ENCODE results near the gene B3GNT8. TPM values are rescaled to one million over a fixed set of nuclear protein-coding genes. Genes with fewer than 3 reads are reported as not detected.

Gene B3GNT8
- total RNA-seq, 1 donor from 2014 or later: 10.7 TPM

DNA sequence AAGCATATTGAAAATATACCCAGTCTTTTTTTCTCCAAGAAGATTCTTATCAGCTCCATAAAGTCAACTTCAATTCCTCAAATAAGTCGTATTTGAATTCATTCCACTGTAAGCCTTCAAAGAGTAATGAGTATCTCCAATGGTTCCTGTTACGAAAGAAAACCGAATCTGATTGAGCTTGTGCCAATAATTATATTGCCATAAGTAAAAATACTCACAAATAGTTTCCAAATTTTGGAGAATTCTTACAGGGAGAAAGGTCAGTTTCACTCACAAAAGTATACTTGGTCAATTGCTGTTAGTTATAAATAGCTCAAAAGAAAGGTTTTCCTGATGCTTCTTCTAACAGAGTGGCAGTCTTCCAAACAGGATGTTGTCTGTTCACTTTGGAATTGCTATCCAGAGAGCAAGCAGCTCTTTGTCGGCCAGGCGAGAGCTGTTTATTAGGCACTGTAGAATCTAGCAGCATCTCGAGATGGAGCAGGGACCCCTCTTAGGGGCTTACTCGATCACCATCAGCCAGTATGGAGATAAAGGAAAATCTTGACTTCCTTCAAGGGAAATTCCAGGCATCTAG is 29.3 kb upstream of the B3GNT8 start:
- TF ChIP-seq, protein P1, sequence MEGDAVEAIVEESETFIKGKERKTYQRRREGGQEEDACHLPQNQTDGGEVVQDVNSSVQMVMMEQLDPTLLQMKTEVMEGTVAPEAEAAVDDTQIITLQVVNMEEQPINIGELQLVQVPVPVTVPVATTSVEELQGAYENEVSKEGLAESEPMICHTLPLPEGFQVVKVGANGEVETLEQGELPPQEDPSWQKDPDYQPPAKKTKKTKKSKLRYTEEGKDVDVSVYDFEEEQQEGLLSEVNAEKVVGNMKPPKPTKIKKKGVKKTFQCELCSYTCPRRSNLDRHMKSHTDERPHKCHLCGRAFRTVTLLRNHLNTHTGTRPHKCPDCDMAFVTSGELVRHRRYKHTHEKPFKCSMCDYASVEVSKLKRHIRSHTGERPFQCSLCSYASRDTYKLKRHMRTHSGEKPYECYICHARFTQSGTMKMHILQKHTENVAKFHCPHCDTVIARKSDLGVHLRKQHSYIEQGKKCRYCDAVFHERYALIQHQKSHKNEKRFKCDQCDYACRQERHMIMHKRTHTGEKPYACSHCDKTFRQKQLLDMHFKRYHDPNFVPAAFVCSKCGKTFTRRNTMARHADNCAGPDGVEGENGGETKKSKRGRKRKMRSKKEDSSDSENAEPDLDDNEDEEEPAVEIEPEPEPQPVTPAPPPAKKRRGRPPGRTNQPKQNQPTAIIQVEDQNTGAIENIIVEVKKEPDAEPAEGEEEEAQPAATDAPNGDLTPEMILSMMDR (IDR thresholded peaks at IDR 0.05; ENCODE audit: unreplicated experiment): no peak
- Mint-ChIP-seq H3K4me3 (ENCODE audit: unreplicated experiment) (no peak overlapping the region), H3K4me1 (ENCODE audit: unreplicated experiment) (peaks cover 30% of the 10 kb centered on the region), H3K27me3 (ENCODE audit: unreplicated experiment) (peaks cover 2% of the 10 kb centered on the region), H3K27ac (ENCODE audit: unreplicated experiment) (peak overlapping the region; percentile 44), H3K36me3 (ENCODE audit: low read depth, unreplicated experiment) (peaks cover 31% of the 10 kb centered on the region), H3K9me3 (ENCODE audit: unreplicated experiment) (no peaks in the 10 kb centered on the region)
- DNase-seq (ENCODE audit: low spot score): no peak

DNA sequence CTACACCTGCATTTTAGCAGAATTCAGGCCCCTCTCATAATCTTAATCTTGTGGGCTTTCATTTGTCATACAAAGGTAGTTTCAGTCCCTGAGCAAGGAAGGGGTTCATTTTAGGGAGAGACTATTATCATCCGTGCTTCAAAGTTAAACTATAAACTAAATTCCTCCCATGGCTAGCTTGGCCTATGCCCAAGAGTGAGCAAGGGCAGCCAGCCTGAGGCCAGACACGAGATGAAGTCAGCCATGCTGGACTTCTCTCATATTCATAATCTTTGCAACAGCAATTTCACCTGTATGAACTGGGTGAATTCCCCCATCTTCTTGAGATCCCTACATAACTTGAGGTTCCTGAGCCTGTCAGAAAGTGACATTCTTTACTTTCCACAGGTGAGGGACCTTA is 28.8 kb upstream of the B3GNT8 start:
- peaks cover 2% of the 10 kb centered on the region for H3K27me3 Mint-ChIP-seq (ENCODE audit: unreplicated experiment)
- TF ChIP-seq, protein P1 (IDR thresholded peaks at IDR 0.05; ENCODE audit: unreplicated experiment): no peak
- H3K4me3 Mint-ChIP-seq (ENCODE audit: unreplicated experiment): peak overlapping the region; percentile 48

DNA sequence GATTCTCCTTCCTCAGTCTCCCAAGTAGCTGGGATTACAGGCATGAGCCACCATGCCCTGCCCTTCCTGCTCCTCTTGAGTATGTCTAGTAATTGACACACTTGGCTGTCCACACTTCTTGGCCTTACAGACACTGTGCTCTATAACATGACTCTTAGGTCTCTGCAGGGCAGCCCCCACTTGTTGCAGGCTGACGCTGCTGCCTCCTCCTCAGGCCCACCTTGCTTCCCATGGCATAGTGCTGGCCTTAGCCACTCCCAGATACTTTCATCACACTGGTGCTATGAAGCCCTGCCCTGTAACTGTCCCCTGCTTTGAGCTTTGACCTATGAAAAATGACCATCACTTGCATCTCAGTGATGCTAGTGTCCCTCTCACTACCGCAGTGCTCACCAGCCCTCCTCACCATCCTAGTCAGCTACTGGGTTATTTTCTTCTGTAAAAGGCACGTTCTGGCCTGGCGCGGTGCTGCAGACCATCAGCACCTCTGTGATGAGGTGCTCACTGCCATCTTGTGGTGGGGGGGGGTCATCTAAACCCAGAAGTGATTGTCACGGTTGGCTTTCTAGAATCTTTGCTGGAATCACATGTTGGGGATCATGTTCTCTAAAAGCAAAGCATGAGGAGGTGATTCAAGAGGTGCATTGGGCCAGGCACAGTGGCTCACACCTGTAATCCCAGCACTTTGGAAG is 25.6 kb upstream of the B3GNT8 start:
- no peak for DNase-seq (ENCODE audit: low spot score)
- H3K4me3 Mint-ChIP-seq (ENCODE audit: unreplicated experiment): no peak overlapping the region
- H3K27ac Mint-ChIP-seq (ENCODE audit: unreplicated experiment): no peak overlapping the region
- peaks cover 29% of the 10 kb centered on the region for H3K4me1 Mint-ChIP-seq (ENCODE audit: unreplicated experiment)
- H3K9me3 Mint-ChIP-seq (ENCODE audit: unreplicated experiment): no peaks in the 10 kb centered on the region
- TF ChIP-seq, protein P1 (IDR thresholded peaks at IDR 0.05; ENCODE audit: unreplicated experiment): no peak
- peaks cover 2% of the 10 kb centered on the region for H3K27me3 Mint-ChIP-seq (ENCODE audit: unreplicated experiment)
- H3K36me3 Mint-ChIP-seq (ENCODE audit: low read depth, unreplicated experiment): peaks cover 21% of the 10 kb centered on the region

More for the DNA sequence above, 28.8 kb upstream of the B3GNT8 start:
- H3K27ac Mint-ChIP-seq (ENCODE audit: unreplicated experiment): no peak overlapping the region
- no peaks in the 10 kb centered on the region for H3K9me3 Mint-ChIP-seq (ENCODE audit: unreplicated experiment)
- H3K36me3 Mint-ChIP-seq (ENCODE audit: low read depth, unreplicated experiment): peaks cover 31% of the 10 kb centered on the region
- H3K4me1 Mint-ChIP-seq (ENCODE audit: unreplicated experiment): peaks cover 30% of the 10 kb centered on the region
- no peak for DNase-seq (ENCODE audit: low spot score)

DNA sequence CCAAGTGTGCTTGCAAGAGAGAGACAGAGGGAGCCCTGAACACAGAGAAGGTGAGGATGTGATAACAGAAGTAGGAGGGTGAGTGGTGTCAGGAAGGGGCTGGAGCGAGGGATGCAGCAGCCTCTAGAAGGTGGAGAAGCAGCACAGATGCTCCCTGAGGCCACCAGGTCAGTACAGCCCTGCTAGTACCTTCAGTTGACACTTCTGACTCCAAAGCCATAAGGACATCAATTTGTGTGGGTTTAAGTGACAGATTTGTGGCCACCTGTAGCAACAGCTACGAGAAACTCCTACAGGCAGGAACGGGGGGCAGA is 22.6 kb upstream of the B3GNT8 start:
- peak overlapping the region; percentile 40 for H3K4me3 Mint-ChIP-seq (ENCODE audit: unreplicated experiment)
- DNase-seq (ENCODE audit: low spot score): no peak
- H3K9me3 Mint-ChIP-seq (ENCODE audit: unreplicated experiment): no peaks in the 10 kb centered on the region
- peaks cover 7% of the 10 kb centered on the region for H3K27me3 Mint-ChIP-seq (ENCODE audit: unreplicated experiment)
- H3K36me3 Mint-ChIP-seq (ENCODE audit: low read depth, unreplicated experiment): peaks cover 14% of the 10 kb centered on the region
- peak overlapping the region; percentile 14 for H3K27ac Mint-ChIP-seq (ENCODE audit: unreplicated experiment)
- peaks cover 9% of the 10 kb centered on the region for H3K4me1 Mint-ChIP-seq (ENCODE audit: unreplicated experiment)
- TF ChIP-seq, protein P1 (IDR thresholded peaks at IDR 0.05; ENCODE audit: unreplicated experiment): no peak

All from endothelial cell (in vitro differentiated cells).